GM19035 (cell line): ENCODE data around the gene USP46.

Experiments
- ATAC-seq: cut with Tn5 transposase; IDR thresholded peaks from one replicate; pipeline ENCODE4 v1.9.1; 2021; ENCODE audit not compliant: unreplicated experiment

Gene USP46

GRCh38 chr4:52657618-52658501 is 1.2 kb downstream of the USP46 start:
- ATAC-seq, result no peak

- ATAC-seq, result no peak
These were observed 1.8 kb downstream of the USP46 start for GRCh38 chr4:52657292-52657617.

GRCh38 chr4:52655506-52655905 is 3.6 kb downstream of the USP46 start:
- ATAC-seq, result no peak

- no peak for ATAC-seq
These were observed 7.0 kb downstream of the USP46 start for GRCh38 chr4:52651996-52652672.

- no peak for ATAC-seq
These were observed 10.3 kb downstream of the USP46 start for GRCh38 chr4:52648836-52649235.

- ATAC-seq, result no peak
These were observed 12.4 kb downstream of the USP46 start for GRCh38 chr4:52646741-52647140.

GRCh38 chr4:52646096-52646495 is 13.0 kb downstream of the USP46 start:
- no peak for ATAC-seq

- peak; percentile 40 for ATAC-seq
These were observed 13.8 kb downstream of the USP46 start for GRCh38 chr4:52645300-52645699.

- no peak for ATAC-seq
These were observed 15.3 kb downstream of the USP46 start for GRCh38 chr4:52643785-52644244.

GRCh38 chr4:52643190-52643589 is 15.9 kb downstream of the USP46 start:
- no peak for ATAC-seq

GRCh38 chr4:52641854-52642563 is 17.1 kb downstream of the USP46 start:
- ATAC-seq, result peak; percentile 87

- ATAC-seq, result no peak
These were observed 18.1 kb downstream of the USP46 start for GRCh38 chr4:52640808-52641565.

GRCh38 chr4:52638717-52639116 is 20.4 kb downstream of the USP46 start:
- no peak for ATAC-seq

GRCh38 chr4:52637116-52637515 is 22.0 kb downstream of the USP46 start:
- ATAC-seq, result no peak

GRCh38 chr4:52635560-52635959 is 23.5 kb downstream of the USP46 start:
- no peak for ATAC-seq

- ATAC-seq, result no peak
These were observed 24.0 kb downstream of the USP46 start for GRCh38 chr4:52635130-52635529.

GRCh38 chr4:52633846-52634245 is 25.3 kb downstream of the USP46 start:
- ATAC-seq, result no peak

- no peak for ATAC-seq
These were observed 30.1 kb downstream of the USP46 start for GRCh38 chr4:52628974-52629373.

- no peak for ATAC-seq
These were observed 30.6 kb downstream of the USP46 start for GRCh38 chr4:52628543-52628942.

- ATAC-seq, result no peak
These were observed 31.2 kb downstream of the USP46 start for GRCh38 chr4:52627876-52628275.

- ATAC-seq, result no peak
These were observed 33.9 kb downstream of the USP46 start for GRCh38 chr4:52625216-52625615.
